Lower leg skin (tissue), 4 donors: Measurements from ENCODE around the gene TPM1. TPM values are rescaled to one million over a fixed set of nuclear protein-coding genes. Genes with fewer than 3 reads are reported as not detected.

Experiments
- DNase-seq, 2 donors: peaks; one replicate each; pipeline ENCODE4 v3.0.0-alpha.2; 2019; ENCODE audit warnings: low spot score in 2 of 2
- H3K4me3 ChIP-seq: fragments of 200-600 bp; sonication (generic); 2 replicates; pipeline ENCODE4 v1.5.1; 2017; ENCODE audit warnings: mild to moderate bottlenecking, low read depth; ENCODE audit not compliant: poor library complexity, severe bottlenecking
- CTCF ChIP-seq, 3 donors: fragments of 450-650 bp; IDR thresholded peaks; one replicate each; pipeline ENCODE4 v1.5.1; 2016; ENCODE audit warnings: antibody characterized with exemption in 3 of 3, mild to moderate bottlenecking in 3 of 3, moderate library complexity in 2 of 3
- POLR2A ChIP-seq, 2 donors: fragments of 450-650 bp; IDR thresholded peaks; one replicate each; pipeline ENCODE4 v1.6.1; 2016 to 2017; ENCODE audit warnings: antibody characterized with exemption in 2 of 2, mild to moderate bottlenecking in 1 of 2, moderate library complexity in 1 of 2
- WGBS, 2 donors: methylation state at CpG; one replicate each; pipeline ENCODE4 v1.1.5; 2018; 5-methylcytosine and 5-hydroxymethylcytosine counted together
- intact Hi-C: fragments of 100-400 bp; cut with DNase I; formaldehyde crosslinking; loops from one replicate; pipeline ENCODE4 v1.15.0; 2023; ENCODE audit warnings: low total_unique reads
- total RNA-seq, 4 donors: library from RNA; depleted of rRNA; stranded (reverse); fragments of >200 nt; gene quantifications; one replicate each; pipeline ENCODE4 v1.1.0, GENCODE V29; 2016

The TPM1 gene
- total RNA-seq, 4 donors from 2014 or later: 67.6 to 193 (median 95.9) TPM

GRCh38 chr15:63013052-63013808 lies 29.3 kb upstream of the TPM1 start:
- intact Hi-C loops: no loop called here
- WGBS, 2 donors: 45 to 52% methylated on average over 11 of the region's 11 CpGs
- DNase-seq: peak in 1 of 2 donors; percentile 75

GRCh38 chr15:63014578-63014977 lies 28.0 kb upstream of the TPM1 start:
- DNase-seq: no peak
- TF ChIP-seq CTCF (IDR thresholded peaks at IDR 0.05) (no peak), POLR2A (IDR thresholded peaks at IDR 0.05) (no peak)
- no peak overlapping the region for H3K4me3 ChIP-seq
- WGBS, 2 donors: 88 to 95% methylated on average over 4 of the region's 4 CpGs
- intact Hi-C loops: no loop called here

More at GRCh38 chr15:63013052-63013808, 29.3 kb upstream of the TPM1 start:
- H3K4me3 ChIP-seq: no peak overlapping the region
- TF ChIP-seq POLR2A (IDR thresholded peaks at IDR 0.05): no peak
- TF ChIP-seq CTCF (IDR thresholded peaks at IDR 0.05): no peak

- 39 to 41% methylated on average over 1 of the region's 1 CpG for WGBS, 2 donors
- no peak overlapping the region for H3K4me3 ChIP-seq
- TF ChIP-seq CTCF (IDR thresholded peaks at IDR 0.05) (no peak), POLR2A (IDR thresholded peaks at IDR 0.05) (no peak)
- DNase-seq: peak; percentile 71 to 89
- intact Hi-C loops: no loop called here
Observed at GRCh38 chr15:63015618-63016017, 26.9 kb upstream of the TPM1 start.

GRCh38 chr15:63016234-63016633 lies 26.3 kb upstream of the TPM1 start:
- intact Hi-C loops: no loop called here
- TF ChIP-seq POLR2A (IDR thresholded peaks at IDR 0.05): no peak
- TF ChIP-seq CTCF (IDR thresholded peaks at IDR 0.05): no peak
- WGBS, 2 donors: 98 to 100% methylated on average over 2 of the region's 2 CpGs
- H3K4me3 ChIP-seq: no peak overlapping the region
- DNase-seq: no peak

GRCh38 chr15:63018639-63019038 lies 23.9 kb upstream of the TPM1 start:
- H3K4me3 ChIP-seq: no peak overlapping the region
- WGBS, 2 donors: 95 to 96% methylated on average over 1 of the region's 1 CpG
- DNase-seq: peak in 1 of 2 donors; percentile 45
- intact Hi-C loops: no loop called here
- no peak for TF ChIP-seq POLR2A (IDR thresholded peaks at IDR 0.05)
- TF ChIP-seq CTCF (IDR thresholded peaks at IDR 0.05): no peak
